Cardiac muscle cell (in vitro differentiated cells and primary cell): ENCODE data around the gene FGF14. TPM values are rescaled to one million over a fixed set of nuclear protein-coding genes. Genes with fewer than 3 reads are reported as not detected.
"Not testable (repeated sequence)": the region's sequence is repeated elsewhere in the genome, so short reads cannot be mapped to it uniquely, and the experiment has no call there.

Experiments used
- DNase-seq, 2 donors: peaks; one replicate each; pipeline versions ENCODE4 v3.0.0 to v3.0.0-alpha.2; 2010 to 2017; ENCODE audit warnings: low read depth in 1 of 2, low spot score in 1 of 2
- H3K27ac ChIP-seq: fragments of 200-600 bp; sonication (generic); 2 replicates; pipeline ENCODE4 v1.5.1; 2016
- H3K27me3 ChIP-seq: fragments of 200-600 bp; sonication (generic); 2 replicates; pipeline ENCODE4 v1.6.0; 2016; ENCODE audit warnings: control low read depth
- H3K36me3 ChIP-seq: fragments of 200-600 bp; sonication (generic); 2 replicates; pipeline ENCODE4 v1.5.1; 2016; ENCODE audit warnings: control low read depth
- H3K4me1 ChIP-seq: fragments of 200-600 bp; sonication (generic); 2 replicates; pipeline ENCODE4 v1.8.1; 2017; ENCODE audit warnings: low read depth, mild to moderate bottlenecking, mixed run types
- H3K4me3 ChIP-seq: fragments of 200-600 bp; sonication (generic); 2 replicates; pipeline ENCODE4 v1.5.1; 2016; ENCODE audit warnings: mild to moderate bottlenecking
- H3K9me3 ChIP-seq: fragments of 200-600 bp; sonication (generic); 2 replicates; pipeline ENCODE4 v1.5.1; 2017; ENCODE audit warnings: low read depth, mild to moderate bottlenecking, control low read depth
- polyA plus RNA-seq: library from polyadenylated mRNA; unstranded; fragments of >200 nt; fragmentation: Nextera tagmentation; extraction: Ambion mirVana; gene quantifications from 2 replicates; pipeline ENCODE4 v1.2.1, GENCODE V29; 2016
- total RNA-seq: library from RNA; depleted of rRNA; stranded (reverse); fragments of >200 nt; gene quantifications from 2 replicates; pipeline ENCODE4 v1.2.3, GENCODE V29; 2016
- TF ChIP-seq, protein P1 (sequence below): IDR thresholded peaks from 2 replicates; pipeline ENCODE4 v1.5.1; 2012; ENCODE audit warnings: low read depth, mild to moderate bottlenecking, low read length

The FGF14 gene
- total and polyA plus RNA-seq, 2 experiments from 2014 or later = not detected

DNA sequence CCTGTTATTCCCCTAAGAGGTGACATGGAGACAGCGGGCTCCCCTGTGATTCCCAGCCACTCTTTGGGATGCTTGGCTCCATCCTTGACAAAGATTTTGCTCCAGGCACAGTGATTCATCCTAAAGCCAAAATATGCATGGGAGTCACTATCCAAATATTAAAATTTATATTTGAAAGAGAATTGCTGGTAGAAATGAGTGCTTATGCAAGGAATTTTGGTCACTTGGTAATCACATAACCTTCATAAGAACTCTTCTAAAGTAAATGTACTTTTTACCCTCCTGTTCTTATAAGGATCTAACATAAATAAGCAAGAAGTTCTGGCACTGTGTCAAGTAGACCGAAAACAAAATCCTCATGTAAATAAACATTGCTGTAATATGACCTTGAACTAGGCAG, 563.5 kb downstream of the FGF14 start:
- DNase-seq = no peak
- Histone ChIP-seq H3K27ac (no peak overlapping the region), H3K4me3 (no peak overlapping the region), H3K27me3 (no peaks in the 10 kb centered on the region), H3K9me3 (no peaks in the 10 kb centered on the region), H3K4me1 (no peaks in the 10 kb centered on the region), H3K36me3 (no peaks in the 10 kb centered on the region)
- TF ChIP-seq, protein P1, sequence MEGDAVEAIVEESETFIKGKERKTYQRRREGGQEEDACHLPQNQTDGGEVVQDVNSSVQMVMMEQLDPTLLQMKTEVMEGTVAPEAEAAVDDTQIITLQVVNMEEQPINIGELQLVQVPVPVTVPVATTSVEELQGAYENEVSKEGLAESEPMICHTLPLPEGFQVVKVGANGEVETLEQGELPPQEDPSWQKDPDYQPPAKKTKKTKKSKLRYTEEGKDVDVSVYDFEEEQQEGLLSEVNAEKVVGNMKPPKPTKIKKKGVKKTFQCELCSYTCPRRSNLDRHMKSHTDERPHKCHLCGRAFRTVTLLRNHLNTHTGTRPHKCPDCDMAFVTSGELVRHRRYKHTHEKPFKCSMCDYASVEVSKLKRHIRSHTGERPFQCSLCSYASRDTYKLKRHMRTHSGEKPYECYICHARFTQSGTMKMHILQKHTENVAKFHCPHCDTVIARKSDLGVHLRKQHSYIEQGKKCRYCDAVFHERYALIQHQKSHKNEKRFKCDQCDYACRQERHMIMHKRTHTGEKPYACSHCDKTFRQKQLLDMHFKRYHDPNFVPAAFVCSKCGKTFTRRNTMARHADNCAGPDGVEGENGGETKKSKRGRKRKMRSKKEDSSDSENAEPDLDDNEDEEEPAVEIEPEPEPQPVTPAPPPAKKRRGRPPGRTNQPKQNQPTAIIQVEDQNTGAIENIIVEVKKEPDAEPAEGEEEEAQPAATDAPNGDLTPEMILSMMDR = no peak

DNA sequence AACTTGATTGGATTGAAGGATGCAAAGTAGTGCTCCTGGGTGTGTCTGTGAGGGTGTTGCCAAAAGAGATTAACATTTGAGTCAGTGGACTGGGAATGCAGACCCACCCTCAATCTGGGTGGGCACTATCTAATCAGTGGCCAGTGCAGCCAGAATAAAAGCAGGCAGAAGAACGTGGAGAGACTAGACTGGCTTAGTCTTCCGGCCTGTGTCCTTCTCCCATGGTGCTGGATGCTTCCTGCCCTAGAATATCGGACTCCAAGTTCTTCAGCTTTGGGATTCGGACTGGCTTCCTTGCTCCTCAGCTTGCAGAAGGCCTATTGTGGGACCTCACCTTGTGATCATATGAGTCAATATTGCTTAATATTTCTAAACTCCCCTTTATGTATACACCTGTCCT, 564.1 kb downstream of the FGF14 start:
- not testable (repeated sequence) for H3K4me3 ChIP-seq, H3K27ac ChIP-seq, H3K9me3 ChIP-seq, H3K36me3 ChIP-seq, H3K27me3 ChIP-seq, H3K4me1 ChIP-seq, DNase-seq

DNA sequence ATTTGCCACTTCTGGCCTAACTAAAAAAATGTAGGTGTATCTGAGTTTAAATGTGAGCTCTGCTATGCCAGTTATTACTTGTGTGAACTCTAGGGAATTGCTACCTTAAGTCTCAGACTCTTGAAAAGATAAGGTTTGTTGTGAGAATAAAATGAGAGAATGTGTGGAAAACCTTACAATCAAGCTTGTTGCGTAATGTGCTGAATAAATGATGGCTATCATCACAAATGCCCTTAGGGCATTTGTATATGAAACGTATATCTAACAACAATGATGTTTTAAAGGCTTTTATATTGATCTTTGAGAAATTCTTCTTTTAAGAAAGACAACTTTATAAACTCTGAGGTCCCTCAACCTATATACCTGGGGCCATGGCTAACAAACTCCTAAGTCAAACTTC, 564.6 kb downstream of the FGF14 start:
- Histone ChIP-seq H3K27me3 (no peaks in the 10 kb centered on the region), H3K9me3 (no peaks in the 10 kb centered on the region), H3K4me1 (no peaks in the 10 kb centered on the region), H3K27ac (no peak overlapping the region), H3K36me3 (no peaks in the 10 kb centered on the region), H3K4me3 (no peak overlapping the region)
- TF ChIP-seq, protein P1 = no peak
- DNase-seq = no peak

DNA sequence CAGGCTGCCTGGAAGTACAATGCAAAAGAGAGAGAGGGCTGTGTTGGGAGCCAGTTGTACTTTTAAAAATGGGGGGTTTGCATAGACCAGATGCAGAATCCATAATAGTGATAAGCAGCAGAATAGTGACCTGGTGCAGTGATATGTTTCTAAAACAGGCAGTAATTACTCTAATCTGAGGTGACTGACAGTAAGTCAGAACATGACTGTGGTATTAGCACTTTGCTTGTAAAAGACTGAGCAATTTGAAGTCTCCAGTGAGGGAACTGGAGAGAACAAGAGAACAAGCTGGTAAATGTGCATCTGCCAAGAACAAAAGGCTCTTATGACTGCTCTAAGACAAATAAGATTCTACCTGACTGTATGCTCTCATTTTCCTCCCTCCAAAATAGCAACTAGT, 565.9 kb downstream of the FGF14 start:
- Histone ChIP-seq H3K36me3 (no peaks in the 10 kb centered on the region), H3K4me3 (no peak overlapping the region), H3K9me3 (no peaks in the 10 kb centered on the region), H3K4me1 (no peaks in the 10 kb centered on the region), H3K27me3 (no peaks in the 10 kb centered on the region), H3K27ac (no peak overlapping the region)
- DNase-seq = no peak
- TF ChIP-seq, protein P1 = no peak

DNA sequence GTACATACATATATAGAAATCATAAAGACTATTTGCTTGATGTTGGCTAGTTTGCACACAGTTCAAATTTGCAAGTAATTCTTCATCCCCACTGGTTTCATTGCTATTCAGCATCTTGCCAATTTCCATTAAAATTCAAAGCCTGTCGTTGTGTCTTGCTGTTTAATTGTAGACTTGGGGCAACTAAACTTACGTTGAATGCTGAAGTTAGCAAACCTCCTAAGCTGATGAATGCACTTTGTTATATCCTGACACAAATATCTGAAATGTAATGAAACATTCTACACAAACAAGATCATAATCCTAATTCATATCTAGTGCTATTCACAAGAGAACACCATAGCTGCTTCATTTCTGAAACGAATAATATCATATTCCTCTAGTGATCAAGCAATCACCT, 568.2 kb downstream of the FGF14 start:
- no peak overlapping the region for H3K27ac ChIP-seq

DNA sequence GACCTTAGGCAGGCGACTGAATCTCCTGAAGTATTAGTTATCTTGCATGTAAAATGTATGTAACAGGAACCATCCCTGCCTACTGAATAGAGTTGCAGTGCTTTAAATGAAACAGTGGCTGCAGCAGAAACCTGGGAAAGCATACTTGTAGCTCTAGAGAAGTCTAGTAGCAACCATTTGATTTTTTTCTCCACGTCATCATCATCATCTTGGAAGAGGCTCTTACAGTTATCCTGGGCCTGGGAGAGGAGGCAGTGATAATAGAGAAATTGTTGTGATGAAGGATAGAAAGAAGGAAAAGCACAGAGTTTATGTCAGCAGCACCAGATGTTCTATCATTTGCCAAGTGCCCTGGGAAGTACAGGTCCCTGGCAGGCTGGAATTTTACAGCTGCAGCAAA, 571.8 kb downstream of the FGF14 start:
- no peak for DNase-seq
- TF ChIP-seq, protein P1 = no peak
- H3K36me3 ChIP-seq = no peaks in the 10 kb centered on the region
- no peak overlapping the region for H3K27ac ChIP-seq
- H3K9me3 ChIP-seq = no peaks in the 10 kb centered on the region
- H3K4me3 ChIP-seq = no peak overlapping the region
- H3K27me3 ChIP-seq = no peaks in the 10 kb centered on the region
- no peaks in the 10 kb centered on the region for H3K4me1 ChIP-seq

More for the DNA sequence above, 568.2 kb downstream of the FGF14 start:
- Histone ChIP-seq H3K4me3 (no peak overlapping the region), H3K4me1 (no peaks in the 10 kb centered on the region), H3K27me3 (no peaks in the 10 kb centered on the region), H3K9me3 (no peaks in the 10 kb centered on the region), H3K36me3 (no peaks in the 10 kb centered on the region)
- no peak for DNase-seq
- TF ChIP-seq, protein P1 = no peak
